Measurements from ENCODE around the gene EIF3I. TPM values are rescaled to one million over a fixed set of nuclear protein-coding genes. Genes with fewer than 3 reads are reported as not detected.

EIF3I gene
- total and polyA plus RNA-seq, 10 of the 15 experiments (the other 5 are each of a cell fraction or from before 2014, with no cell fraction given), result 208 to 606 (median 352) TPM

GRCh38 chr1:32249831-32250525, 27.8 kb downstream of the EIF3I start:
- peak overlapping the region; percentile 89 for H3K27ac ChIP-seq (ENCODE audit: control insufficient read depth, insufficient read depth)
- H4K20me1 ChIP-seq (ENCODE audit: control insufficient read depth, insufficient read depth), result no peaks in the 10 kb centered on the region
- DNase-seq (ENCODE audit: low read depth, low spot score), result peak; percentile 95
- WGBS (ENCODE audit: insufficient coverage, insufficient replicate concordance, low lambda C conversion rate, missing lambda C conversion rate), result under 1% methylated on average over 9 of the region's 9 CpGs
- BruUV-seq (replicated peaks), result no TSS peak
- ChIA-PET RAD21 (ENCODE audit: unreplicated experiment) (interaction anchor here (0.6 to 4.7 kb wide), 17 partner anchors 9 to 745 kb away, joined by 3 to 45 read pairs (median 5); partner anchors contain the start of genes HDAC1, MARCKSL1 and TMEM39B), CTCF (interaction anchor here (0.5 to 9.6 kb wide), 21 partner anchors 8 to 150 kb away, joined by 3 to 123 read pairs (median 10); partner anchors contain the start of genes CCDC28B, EIF3I, HDAC1 and TMEM234), POLR2A (interaction anchor here (0.6 to 3.5 kb wide), 18 partner anchors 8 to 169 kb away, joined by 3 to 21 read pairs (median 4); partner anchors contain the start of genes BSDC1, HDAC1, MARCKSL1 and TXLNA), SMC1A (ENCODE audit: uncharacterized antibody, unreplicated experiment) (interaction anchor here (0.9 to 14.4 kb wide), 13 partner anchors 9 to 145 kb away, joined by 3 to 124 read pairs (median 9); partner anchors contain the start of genes BSDC1, DCDC2B and HDAC1)
- FAIRE-seq, result peak; percentile 92
- no peaks in the 10 kb centered on the region; a peak in 1 of 4 replicates for H3K36me3 ChIP-seq (ENCODE audit: control insufficient read depth in 2 of 2, insufficient read depth in 2 of 2, low read length in 1 of 2)
- H3K79me2 ChIP-seq (ENCODE audit: control insufficient read depth, insufficient read depth, low read length), result peaks cover 43% of the 10 kb centered on the region
- H3K4me2 ChIP-seq (ENCODE audit: control insufficient read depth, insufficient read depth), result peak overlapping the region; percentile 99
- H3K4me1 ChIP-seq (ENCODE audit: control insufficient read depth, insufficient read depth, low read length), result peaks cover 66% of the 10 kb centered on the region
- peak overlapping the region; percentile 63; the same call in 1 of the 2 replicates for H3K4me3 ChIP-seq
- peak overlapping the region; percentile 41 for H2AFZ ChIP-seq (ENCODE audit: control insufficient read depth, low read depth, low read length)
- H3K9me3 ChIP-seq (replicated peaks; ENCODE audit: control insufficient read depth, insufficient read depth, low read length), result no peaks in the 10 kb centered on the region
- in situ Hi-C loops (cut with MboI) (no loop called here), intact Hi-C loops (cut with micrococcal nuclease; ENCODE audit: unreplicated experiment) (loop anchor here (5.0 kb wide), 1 partner anchor 67 kb away; no protein-coding TSS in a partner anchor)
- no peaks in the 10 kb centered on the region for H3K27me3 ChIP-seq (replicated peaks in 1 of 2; ENCODE audit: control insufficient read depth in 2 of 2, insufficient read depth in 2 of 2, low read length in 1 of 2)
- peak; percentile 78 for ATAC-seq
- H3K9ac ChIP-seq (ENCODE audit: control insufficient read depth, insufficient read depth, low read length), result peak overlapping the region; percentile 75
- TF ChIP-seq LARP7 (IDR thresholded peaks at IDR 0.05) (peak; percentile 32; the same call in 1 of the 2 replicates), BHLHE40 (IDR thresholded peaks at IDR 0.05; ENCODE audit: borderline replicate concordance in 1 of 2, low read depth in 2 of 2, low read length in 1 of 2) (peak; percentile 67 to 81; a peak in 3 of 4 replicates), CREM (IDR thresholded peaks at IDR 0.05; ENCODE audit: low read depth) (peak; percentile 95), CHD2 (IDR thresholded peaks at IDR 0.05; ENCODE audit: borderline replicate concordance, low read depth, low read length) (peak; percentile 89), RUNX3 (IDR thresholded peaks at IDR 0.05; ENCODE audit: low read length) (no peak), GATAD2B (conservative IDR thresholded peaks at IDR 0.05; ENCODE audit: low read depth) (peak; percentile 39; the same call in 1 of the 2 replicates), POLR2AphosphoS5 (IDR thresholded peaks at IDR 0.05; ENCODE audit: low read length) (peak; percentile 55; the same call in 1 of the 2 replicates), MYB (IDR thresholded peaks at IDR 0.05; ENCODE audit: borderline replicate concordance, low read depth, low read length) (no peak), ZBTB40 (IDR thresholded peaks at IDR 0.05; ENCODE audit: borderline replicate concordance) (peak; percentile 53; the same call in 1 of the 2 replicates), NR2C2 (IDR thresholded peaks at IDR 0.05; ENCODE audit: borderline replicate concordance, control insufficient read depth, insufficient read length, low read depth) (no peak), RAD21 (IDR thresholded peaks at IDR 0.05; ENCODE audit: insufficient read depth, low read depth, low read length) (peak; percentile 33; the same call in 1 of the 2 replicates), ATF7 (IDR thresholded peaks at IDR 0.05; ENCODE audit: low read depth) (peak; percentile 84; the same call in 1 of the 2 replicates), SMAD5 (IDR thresholded peaks at IDR 0.05; ENCODE audit: low read depth) (peak; percentile 69; the same call in 1 of the 2 replicates), PAX5 (IDR thresholded peaks at IDR 0.05; ENCODE audit: borderline replicate concordance, low read depth, low read length) (peak; percentile 89)
- TF ChIP-seq, protein P1, sequence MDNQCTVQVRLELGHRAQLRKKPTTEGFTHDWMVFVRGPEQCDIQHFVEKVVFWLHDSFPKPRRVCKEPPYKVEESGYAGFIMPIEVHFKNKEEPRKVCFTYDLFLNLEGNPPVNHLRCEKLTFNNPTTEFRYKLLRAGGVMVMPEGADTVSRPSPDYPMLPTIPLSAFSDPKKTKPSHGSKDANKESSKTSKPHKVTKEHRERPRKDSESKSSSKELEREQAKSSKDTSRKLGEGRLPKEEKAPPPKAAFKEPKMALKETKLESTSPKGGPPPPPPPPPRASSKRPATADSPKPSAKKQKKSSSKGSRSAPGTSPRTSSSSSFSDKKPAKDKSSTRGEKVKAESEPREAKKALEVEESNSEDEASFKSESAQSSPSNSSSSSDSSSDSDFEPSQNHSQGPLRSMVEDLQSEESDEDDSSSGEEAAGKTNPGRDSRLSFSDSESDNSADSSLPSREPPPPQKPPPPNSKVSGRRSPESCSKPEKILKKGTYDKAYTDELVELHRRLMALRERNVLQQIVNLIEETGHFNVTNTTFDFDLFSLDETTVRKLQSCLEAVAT (IDR thresholded peaks at IDR 0.05), result peak; percentile 77; the same call in 1 of the 2 replicates

Measured in GM12878 (cell line).